GM21367 (cell line): ENCODE data around the gene MRFAP1L1.
"Not testable (repeated sequence)": the region's sequence is repeated elsewhere in the genome, so short reads cannot be mapped to it uniquely, and the experiment has no call there.

Experiments
- ATAC-seq: cut with Tn5 transposase; IDR thresholded peaks from one replicate; pipeline ENCODE4 v1.9.1; 2021; ENCODE audit not compliant: unreplicated experiment

The MRFAP1L1 gene

GRCh38 chr4:6692379-6692778, 17.3 kb downstream of the MRFAP1L1 start:
- ATAC-seq = no peak

- no peak for ATAC-seq
Measured at GRCh38 chr4:6689506-6689960, 20.1 kb downstream of the MRFAP1L1 start.

GRCh38 chr4:6688879-6689505, 20.7 kb downstream of the MRFAP1L1 start:
- ATAC-seq = peak; percentile 71

- no peak for ATAC-seq
Measured at GRCh38 chr4:6687947-6688878, 21.5 kb downstream of the MRFAP1L1 start.

GRCh38 chr4:6686104-6686787, 23.4 kb downstream of the MRFAP1L1 start:
- ATAC-seq = no peak

- no peak for ATAC-seq
Measured at GRCh38 chr4:6684656-6685055, 25.0 kb downstream of the MRFAP1L1 start.

- ATAC-seq = no peak
Measured at GRCh38 chr4:6682862-6683590, 26.6 kb downstream of the MRFAP1L1 start.

- ATAC-seq = no peak
Measured at GRCh38 chr4:6681191-6681590, 28.5 kb downstream of the MRFAP1L1 start.

GRCh38 chr4:6680372-6681034, 29.2 kb downstream of the MRFAP1L1 start:
- ATAC-seq = no peak

- ATAC-seq = no peak
Measured at GRCh38 chr4:6676722-6677558, 32.7 kb downstream of the MRFAP1L1 start.

- ATAC-seq = peak; percentile 47
Measured at GRCh38 chr4:6674500-6675149, 35.0 kb downstream of the MRFAP1L1 start.

GRCh38 chr4:6673660-6674499, 35.8 kb downstream of the MRFAP1L1 start:
- peak; percentile 55 for ATAC-seq

GRCh38 chr4:6673191-6673659, 36.4 kb downstream of the MRFAP1L1 start:
- ATAC-seq = not testable (repeated sequence)

- ATAC-seq = not testable (repeated sequence)
Measured at GRCh38 chr4:6672541-6673190, 37.0 kb downstream of the MRFAP1L1 start.

- no peak for ATAC-seq
Measured at GRCh38 chr4:6672131-6672530, 37.5 kb downstream of the MRFAP1L1 start.

- no peak for ATAC-seq
Measured at GRCh38 chr4:6671648-6672047, 38.0 kb downstream of the MRFAP1L1 start.

GRCh38 chr4:6668391-6668790, 41.3 kb downstream of the MRFAP1L1 start:
- ATAC-seq = no peak

GRCh38 chr4:6665320-6665654, 44.4 kb downstream of the MRFAP1L1 start:
- no peak for ATAC-seq
